Endothelial cell (in vitro differentiated cells): ENCODE measurements around the gene PCDHB14. TPM values are rescaled to one million over a fixed set of nuclear protein-coding genes. Genes with fewer than 3 reads are reported as not detected.

Experiments used
- DNase-seq: peaks from one replicate; pipeline ENCODE4 v3.0.0; 2021; ENCODE audit warnings: low spot score
- H3K27ac Mint-ChIP-seq: one replicate; pipeline ENCODE4 v1.8.0; 2021; ENCODE audit warnings: mixed read lengths, inconsistent platforms; ENCODE audit not compliant: unreplicated experiment
- H3K27me3 Mint-ChIP-seq: one replicate; pipeline ENCODE4 v1.8.0; 2021; ENCODE audit warnings: mild to moderate bottlenecking, moderate library complexity, mixed read lengths, inconsistent platforms; ENCODE audit not compliant: unreplicated experiment
- H3K36me3 Mint-ChIP-seq: one replicate; pipeline ENCODE4 v1.8.0; 2021; ENCODE audit warnings: mild to moderate bottlenecking, low read depth, mixed read lengths, inconsistent platforms; ENCODE audit not compliant: unreplicated experiment
- H3K4me1 Mint-ChIP-seq: one replicate; pipeline ENCODE4 v1.8.0; 2021; ENCODE audit warnings: mild to moderate bottlenecking, mixed read lengths, inconsistent platforms; ENCODE audit not compliant: unreplicated experiment
- H3K4me3 Mint-ChIP-seq: one replicate; pipeline ENCODE4 v1.8.0; 2021; ENCODE audit warnings: mild to moderate bottlenecking, mixed read lengths, inconsistent platforms; ENCODE audit not compliant: unreplicated experiment
- H3K9me3 Mint-ChIP-seq: one replicate; pipeline ENCODE4 v1.8.0; 2021; ENCODE audit warnings: mixed read lengths, inconsistent platforms; ENCODE audit not compliant: unreplicated experiment
- total RNA-seq: library from RNA; stranded (reverse); fragmentation: NEBNext Ultra II Directional; extraction: Animal tissue kit (Norgen Biotek cat#: 25700); gene quantifications from one replicate; pipeline ENCODE4 v1.2.1, GENCODE V29; 2021; ENCODE audit not compliant: unreplicated experiment
- TF ChIP-seq, protein P1 (sequence below): fragments of 200-600 bp; sonication (generic); IDR thresholded peaks from one replicate; pipeline ENCODE4 v1.5.0; 2021; ENCODE audit warnings: antibody characterized with exemption; ENCODE audit not compliant: unreplicated experiment

The PCDHB14 gene
- total RNA-seq, 1 donor from 2014 or later, result 8.4 TPM

DNA sequence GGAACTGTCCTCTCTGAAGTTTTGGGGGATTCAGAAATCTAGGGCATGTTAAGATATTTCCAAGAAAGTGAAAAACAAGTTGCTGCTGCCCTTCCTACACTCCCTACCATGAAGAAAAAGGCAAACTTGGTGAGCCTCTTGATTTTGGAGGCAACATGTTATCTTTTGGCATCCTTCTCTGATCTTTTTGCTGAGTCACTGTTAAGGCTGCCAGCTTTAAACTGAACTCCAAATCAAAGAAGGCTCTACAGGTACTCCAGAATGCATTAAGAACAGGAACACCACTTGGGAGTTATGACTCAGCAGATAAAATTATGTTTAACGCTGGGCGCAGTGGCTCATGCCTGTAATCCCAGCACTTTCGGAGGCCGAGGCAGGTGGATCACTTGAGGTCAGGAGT, 46.1 kb downstream of the PCDHB14 start:
- TF ChIP-seq, protein P1, sequence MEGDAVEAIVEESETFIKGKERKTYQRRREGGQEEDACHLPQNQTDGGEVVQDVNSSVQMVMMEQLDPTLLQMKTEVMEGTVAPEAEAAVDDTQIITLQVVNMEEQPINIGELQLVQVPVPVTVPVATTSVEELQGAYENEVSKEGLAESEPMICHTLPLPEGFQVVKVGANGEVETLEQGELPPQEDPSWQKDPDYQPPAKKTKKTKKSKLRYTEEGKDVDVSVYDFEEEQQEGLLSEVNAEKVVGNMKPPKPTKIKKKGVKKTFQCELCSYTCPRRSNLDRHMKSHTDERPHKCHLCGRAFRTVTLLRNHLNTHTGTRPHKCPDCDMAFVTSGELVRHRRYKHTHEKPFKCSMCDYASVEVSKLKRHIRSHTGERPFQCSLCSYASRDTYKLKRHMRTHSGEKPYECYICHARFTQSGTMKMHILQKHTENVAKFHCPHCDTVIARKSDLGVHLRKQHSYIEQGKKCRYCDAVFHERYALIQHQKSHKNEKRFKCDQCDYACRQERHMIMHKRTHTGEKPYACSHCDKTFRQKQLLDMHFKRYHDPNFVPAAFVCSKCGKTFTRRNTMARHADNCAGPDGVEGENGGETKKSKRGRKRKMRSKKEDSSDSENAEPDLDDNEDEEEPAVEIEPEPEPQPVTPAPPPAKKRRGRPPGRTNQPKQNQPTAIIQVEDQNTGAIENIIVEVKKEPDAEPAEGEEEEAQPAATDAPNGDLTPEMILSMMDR, result no peak
- Mint-ChIP-seq H3K36me3 (peaks cover 49% of the 10 kb centered on the region), H3K9me3 (peaks cover 40% of the 10 kb centered on the region), H3K27me3 (peaks cover 3% of the 10 kb centered on the region), H3K27ac (no peak overlapping the region), H3K4me3 (no peak overlapping the region), H3K4me1 (no peaks in the 10 kb centered on the region)
- no peak for DNase-seq

DNA sequence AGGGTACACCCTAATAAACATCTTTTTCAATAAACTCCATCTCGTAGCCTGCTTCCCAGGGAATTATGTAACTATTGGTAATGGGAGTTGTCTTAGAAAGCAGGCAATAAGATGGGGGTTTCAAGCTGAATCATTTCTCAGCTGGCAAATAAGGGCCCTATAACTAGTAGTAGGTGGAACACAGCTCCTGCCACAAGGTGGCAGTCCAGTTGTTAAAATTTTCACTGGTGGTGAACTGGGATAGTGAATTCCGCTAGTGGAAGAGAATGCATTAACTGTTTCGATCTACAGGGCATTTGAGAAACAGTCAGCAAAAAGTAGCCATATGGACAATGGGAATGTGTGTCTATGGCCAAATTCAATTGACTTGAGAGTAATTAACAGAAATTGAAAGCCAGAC, 49.8 kb downstream of the PCDHB14 start:
- H3K4me1 Mint-ChIP-seq, result no peaks in the 10 kb centered on the region
- H3K36me3 Mint-ChIP-seq, result peaks cover 37% of the 10 kb centered on the region
- no peak overlapping the region for H3K27ac Mint-ChIP-seq
- peaks cover 26% of the 10 kb centered on the region for H3K9me3 Mint-ChIP-seq
- DNase-seq, result no peak
- peaks cover 3% of the 10 kb centered on the region for H3K27me3 Mint-ChIP-seq
- H3K4me3 Mint-ChIP-seq, result no peak overlapping the region
- TF ChIP-seq, protein P1, result no peak

Other genes with a start within 250 kb of the PCDHB14 start
- not detected for gene PCDHB1, start 172.0 kb upstream of the PCDHB14 start, total RNA-seq
- gene PCDHB2, start 128.7 kb upstream of the PCDHB14 start, total RNA-seq, result 44.9 TPM
- 6.5 TPM for gene PCDHB3, start 122.9 kb upstream of the PCDHB14 start, total RNA-seq
- gene PCDHB4, start 101.5 kb upstream of the PCDHB14 start, total RNA-seq, result 2.3 TPM
- 7.8 TPM for gene PCDHB5, start 88.1 kb upstream of the PCDHB14 start, total RNA-seq
- 1.1 TPM for gene PCDHB6, start 73.3 kb upstream of the PCDHB14 start, total RNA-seq
- 4.6 TPM for gene PCDHB7, start 50.7 kb upstream of the PCDHB14 start, total RNA-seq
- 9.2 TPM for gene PCDHB8, start 45.6 kb upstream of the PCDHB14 start, total RNA-seq
- 10.9 TPM for gene PCDHB16, start 41.0 kb upstream of the PCDHB14 start, total RNA-seq
- gene PCDHB9, start 36.2 kb upstream of the PCDHB14 start, total RNA-seq, result 15.2 TPM
- gene PCDHB10, start 31.0 kb upstream of the PCDHB14 start, total RNA-seq, result 10.3 TPM
- gene PCDHB11, start 23.7 kb upstream of the PCDHB14 start, total RNA-seq, result 6.4 TPM
- 8.4 TPM for gene PCDHB12, start 14.6 kb upstream of the PCDHB14 start, total RNA-seq
- gene PCDHB13, start 9.4 kb upstream of the PCDHB14 start, total RNA-seq, result 7.1 TPM
- gene PCDHB15, start 22.1 kb downstream of the PCDHB14 start, total RNA-seq, result 10.5 TPM
- 0.62 TPM for gene SLC25A2, start 80.7 kb downstream of the PCDHB14 start, total RNA-seq
- gene TAF7, start 97.4 kb downstream of the PCDHB14 start, total RNA-seq, result 86.4 TPM
- 1.4 TPM for gene PCDHGA1, start 107.2 kb downstream of the PCDHB14 start, total RNA-seq
- gene PCDHGA2, start 115.4 kb downstream of the PCDHB14 start, total RNA-seq, result 1.6 TPM
- gene PCDHGA3, start 120.5 kb downstream of the PCDHB14 start, total RNA-seq, result 1.4 TPM
- 3.1 TPM for gene PCDHGB1, start 126.8 kb downstream of the PCDHB14 start, total RNA-seq
- 2.0 TPM for gene PCDHGA4, start 131.7 kb downstream of the PCDHB14 start, total RNA-seq
- 11.1 TPM for gene PCDHGB2, start 136.7 kb downstream of the PCDHB14 start, total RNA-seq
- gene PCDHGA5, start 140.8 kb downstream of the PCDHB14 start, total RNA-seq, result 2.4 TPM
- 4.1 TPM for gene PCDHGB3, start 146.9 kb downstream of the PCDHB14 start, total RNA-seq
- gene PCDHGA6, start 150.5 kb downstream of the PCDHB14 start, total RNA-seq, result 3.9 TPM
- gene PCDHGA7, start 159.4 kb downstream of the PCDHB14 start, total RNA-seq, result 6.3 TPM
- gene PCDHGB4, start 164.4 kb downstream of the PCDHB14 start, total RNA-seq, result 13.2 TPM
- gene PCDHGA8, start 169.3 kb downstream of the PCDHB14 start, total RNA-seq, result 2.6 TPM
- gene PCDHGB5, start 174.6 kb downstream of the PCDHB14 start, total RNA-seq, result 5.5 TPM
- gene PCDHGA9, start 179.4 kb downstream of the PCDHB14 start, total RNA-seq, result 3.1 TPM
- gene PCDHGB6, start 184.7 kb downstream of the PCDHB14 start, total RNA-seq, result 60.0 TPM
- 43.0 TPM for gene PCDHGA10, start 189.6 kb downstream of the PCDHB14 start, total RNA-seq
- 45.2 TPM for gene PCDHGB7, start 194.3 kb downstream of the PCDHB14 start, total RNA-seq
- 10.8 TPM for gene PCDHGA11, start 197.7 kb downstream of the PCDHB14 start, total RNA-seq
- 3.8 TPM for gene PCDHGA12, start 207.2 kb downstream of the PCDHB14 start, total RNA-seq